Measurements from ENCODE around the gene GSK3A.

GSK3A gene

DNA sequence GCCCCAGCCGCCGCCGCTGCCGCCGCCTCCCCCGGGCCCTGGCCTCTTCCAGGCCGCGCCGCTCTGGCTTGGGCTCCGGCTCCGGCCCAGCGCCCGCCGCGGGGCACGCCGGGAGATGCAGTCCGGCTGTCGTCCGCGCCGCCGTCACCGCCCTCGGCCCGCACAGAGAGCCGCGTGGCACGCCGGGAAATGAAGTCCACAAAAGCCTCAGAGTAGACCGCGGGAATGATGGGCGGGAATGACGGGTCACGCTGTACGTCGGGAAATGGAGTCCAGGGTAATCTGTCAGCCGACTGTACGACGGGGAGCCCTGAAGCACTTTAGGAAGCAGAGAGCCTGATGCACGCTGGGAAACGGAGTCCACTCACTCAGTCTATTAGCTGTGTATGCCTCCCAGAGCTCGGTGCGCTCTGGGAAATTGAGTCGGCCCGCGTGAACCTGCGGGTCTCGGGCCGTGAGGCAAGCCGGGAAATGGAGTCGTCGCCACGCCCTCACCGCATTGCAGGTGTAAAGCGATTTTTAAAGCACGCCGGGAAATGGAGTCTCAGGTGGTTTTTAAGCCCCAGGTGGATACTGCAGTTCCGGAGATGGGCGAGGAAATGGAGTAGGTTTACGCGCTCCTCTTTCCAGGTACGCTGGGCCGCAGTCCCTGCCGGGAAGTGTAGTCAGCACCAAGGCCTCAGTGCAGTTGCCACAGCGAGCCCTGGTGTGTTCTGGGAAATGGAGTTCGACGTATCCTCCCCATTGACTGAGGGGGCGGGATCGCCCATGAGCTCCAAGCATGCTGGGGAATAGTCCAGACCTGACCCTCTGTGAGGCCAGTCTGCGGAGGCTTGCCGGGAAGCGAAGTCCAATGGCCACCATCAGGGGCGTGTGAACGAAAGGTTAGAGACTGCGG, at the start of gene GSK3A:
Gene GSK3A, minus strand, starts transcription at position 91 of the 898 bp plus-strand sequence. CDS start 137 bp downstream, outside the sequence.
- peak; percentile 96 for DNase-seq (ENCODE audit: low spot score)

DNA sequence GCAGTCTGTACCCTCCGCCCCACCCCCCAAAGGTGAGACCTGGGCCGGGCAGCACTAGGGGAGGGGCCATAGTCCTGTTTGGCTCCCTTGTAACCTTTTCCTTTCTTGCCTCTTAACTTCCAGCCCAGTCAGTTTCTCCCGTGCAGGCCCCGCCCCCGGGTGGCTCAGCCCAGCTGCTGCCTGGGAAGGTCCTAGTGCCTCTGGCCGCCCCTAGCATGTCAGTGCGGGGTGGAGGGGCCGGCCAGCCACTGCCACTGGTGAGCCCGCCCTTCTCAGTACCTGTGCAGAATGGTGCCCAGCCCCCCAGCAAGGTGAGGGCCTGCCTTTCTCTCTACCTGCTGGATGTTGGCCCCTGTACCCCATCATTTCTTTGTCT, 49.0 kb upstream of the GSK3A start:
- no peak for DNase-seq (ENCODE audit: low spot score)

DNA sequence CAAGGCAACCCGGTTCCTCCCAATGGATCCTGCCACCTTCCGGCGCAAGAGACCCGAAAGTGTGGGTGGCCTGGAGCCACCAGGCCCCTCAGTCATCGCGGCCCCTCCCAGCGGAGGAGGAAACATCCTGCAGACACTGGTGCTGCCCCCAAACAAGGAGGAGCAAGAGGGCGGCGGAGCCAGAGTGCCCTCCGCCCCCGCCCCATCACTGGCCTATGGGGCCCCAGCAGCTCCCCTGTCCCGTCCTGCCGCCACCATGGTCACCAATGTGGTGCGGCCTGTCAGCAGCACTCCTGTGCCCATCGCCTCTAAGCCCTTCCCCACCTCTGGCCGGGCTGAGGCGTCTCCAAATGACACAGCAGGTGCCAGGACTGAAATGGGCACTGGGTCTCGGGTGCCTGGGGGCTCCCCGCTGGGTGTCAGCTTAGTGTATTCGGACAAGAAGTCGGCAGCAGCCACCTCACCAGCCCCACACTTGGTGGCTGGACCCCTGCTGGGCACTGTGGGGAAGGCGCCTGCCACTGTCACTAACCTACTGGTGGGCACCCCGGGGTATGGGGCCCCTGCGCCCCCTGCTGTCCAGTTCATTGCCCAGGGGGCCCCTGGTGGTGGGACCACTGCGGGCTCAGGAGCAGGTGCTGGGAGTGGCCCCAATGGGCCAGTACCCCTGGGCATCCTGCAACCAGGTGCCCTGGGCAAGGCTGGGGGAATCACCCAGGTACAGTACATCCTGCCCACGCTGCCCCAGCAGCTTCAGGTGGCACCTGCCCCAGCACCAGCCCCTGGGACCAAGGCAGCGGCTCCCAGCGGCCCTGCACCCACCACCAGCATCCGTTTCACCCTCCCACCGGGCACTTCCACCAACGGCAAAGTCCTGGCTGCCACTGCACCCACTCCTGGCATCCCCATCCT, 48.4 kb upstream of the GSK3A start:
- peak; percentile 53 for DNase-seq (ENCODE audit: low spot score)

DNA sequence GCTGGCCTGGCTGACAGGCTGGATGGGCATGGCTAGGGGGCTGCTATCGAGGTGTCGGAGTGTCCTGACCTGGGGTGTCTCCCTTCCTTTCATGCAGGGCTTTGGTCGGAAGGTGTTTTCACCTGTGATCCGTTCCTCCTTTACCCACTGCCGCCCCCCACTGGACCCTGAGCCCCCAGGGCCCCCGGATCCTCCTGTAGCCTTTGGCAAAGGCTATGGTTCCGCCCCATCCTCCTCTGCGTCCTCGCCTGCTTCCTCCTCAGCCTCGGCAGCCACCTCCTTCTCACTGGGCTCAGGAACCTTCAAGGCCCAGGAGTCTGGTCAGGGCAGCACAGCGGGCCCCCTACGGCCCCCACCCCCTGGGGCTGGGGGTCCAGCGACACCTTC, 47.7 kb upstream of the GSK3A start:
- no peak for DNase-seq (ENCODE audit: low spot score)

DNA sequence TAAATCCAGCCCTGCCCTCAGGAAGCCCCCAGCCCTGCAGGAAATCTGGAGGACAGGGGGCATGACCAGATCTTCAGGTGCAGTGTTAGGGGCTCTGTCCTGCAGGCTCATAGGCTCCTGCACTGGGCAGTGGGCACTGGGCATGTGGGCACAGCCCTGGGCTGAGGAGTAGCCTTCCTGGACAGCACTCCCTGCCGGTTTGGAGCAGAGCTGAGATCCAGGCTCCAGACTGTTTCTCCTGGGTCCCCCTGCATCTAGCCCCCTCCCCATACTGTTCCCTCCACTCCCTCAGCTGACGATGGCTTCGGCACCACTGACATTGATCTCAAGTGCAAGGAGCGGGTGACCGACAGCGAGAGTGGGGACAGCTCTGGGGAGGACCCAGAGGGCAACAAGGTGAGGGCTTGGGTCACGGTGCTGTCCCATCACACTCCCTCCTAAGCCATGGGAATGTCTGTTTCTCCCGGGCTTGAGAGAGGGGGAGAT, 47.2 kb upstream of the GSK3A start:
- no peak for DNase-seq (ENCODE audit: low spot score)

DNA sequence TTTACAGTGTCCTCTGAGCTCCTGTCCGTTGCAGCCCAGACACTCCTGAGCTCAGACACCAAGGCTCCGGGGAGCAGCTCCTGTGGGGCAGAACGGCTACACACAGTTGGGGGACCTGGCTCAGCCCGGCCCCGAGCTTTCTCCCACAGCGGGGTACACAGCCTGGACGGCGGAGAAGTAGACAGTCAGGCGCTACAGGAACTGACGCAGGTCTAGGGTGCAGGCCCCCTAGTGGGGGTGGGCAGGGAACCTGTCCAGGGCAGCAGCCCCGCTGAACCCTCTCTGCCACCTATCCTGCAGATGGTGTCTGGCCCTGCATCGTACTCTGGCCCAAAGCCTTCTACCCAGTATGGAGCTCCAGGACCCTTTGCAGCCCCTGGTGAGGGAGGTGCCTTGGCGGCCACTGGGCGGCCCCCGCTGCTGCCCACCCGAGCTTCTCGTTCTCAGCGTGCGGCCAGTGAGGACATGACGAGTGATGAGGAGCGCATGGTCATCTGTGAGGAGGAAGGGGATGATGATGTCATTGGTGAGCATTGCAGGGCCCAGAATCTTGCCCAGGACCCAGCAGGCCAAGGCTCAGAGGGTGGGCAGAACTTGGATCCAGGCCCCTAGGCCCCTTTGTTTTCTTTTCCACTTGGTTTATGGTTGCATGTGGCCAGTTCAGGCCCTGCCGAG, 46.6 kb upstream of the GSK3A start:
- no peak for DNase-seq (ENCODE audit: low spot score)

DNA sequence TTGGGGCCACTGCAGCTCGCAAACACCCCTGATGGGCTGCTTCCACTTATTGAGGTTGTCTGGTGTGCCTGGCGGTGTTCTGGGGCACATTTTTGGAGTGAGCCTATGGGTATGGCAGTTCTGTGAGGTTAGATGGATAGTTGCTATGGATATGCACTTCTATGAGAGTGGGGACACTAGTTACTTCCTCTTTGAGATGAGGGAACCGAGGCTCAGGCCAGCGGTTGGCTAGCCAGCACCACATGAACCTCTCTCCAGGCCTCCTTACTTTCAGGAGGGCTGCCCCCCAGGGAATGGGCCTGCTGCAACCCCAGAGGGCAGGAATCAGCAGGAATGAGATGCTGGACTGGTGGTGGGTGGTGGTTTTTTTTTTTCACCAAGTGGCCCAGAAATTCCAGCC, 46.0 kb upstream of the GSK3A start:
- DNase-seq (ENCODE audit: low spot score), result no peak

DNA sequence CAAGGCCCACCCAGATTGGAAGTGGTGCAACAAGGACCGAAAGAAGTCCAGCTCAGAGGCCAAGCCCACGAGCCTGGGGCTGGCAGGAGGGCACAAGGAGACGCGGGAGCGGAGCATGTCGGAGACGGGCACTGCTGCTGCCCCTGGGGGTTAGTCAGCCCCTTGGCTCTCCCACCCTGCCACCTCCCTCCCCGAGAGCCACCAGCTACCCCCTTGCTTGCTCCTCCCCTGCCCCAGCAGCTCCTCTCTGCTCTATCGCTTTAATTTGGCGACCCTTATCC, 45.4 kb upstream of the GSK3A start:
- DNase-seq (ENCODE audit: low spot score), result no peak

DNA sequence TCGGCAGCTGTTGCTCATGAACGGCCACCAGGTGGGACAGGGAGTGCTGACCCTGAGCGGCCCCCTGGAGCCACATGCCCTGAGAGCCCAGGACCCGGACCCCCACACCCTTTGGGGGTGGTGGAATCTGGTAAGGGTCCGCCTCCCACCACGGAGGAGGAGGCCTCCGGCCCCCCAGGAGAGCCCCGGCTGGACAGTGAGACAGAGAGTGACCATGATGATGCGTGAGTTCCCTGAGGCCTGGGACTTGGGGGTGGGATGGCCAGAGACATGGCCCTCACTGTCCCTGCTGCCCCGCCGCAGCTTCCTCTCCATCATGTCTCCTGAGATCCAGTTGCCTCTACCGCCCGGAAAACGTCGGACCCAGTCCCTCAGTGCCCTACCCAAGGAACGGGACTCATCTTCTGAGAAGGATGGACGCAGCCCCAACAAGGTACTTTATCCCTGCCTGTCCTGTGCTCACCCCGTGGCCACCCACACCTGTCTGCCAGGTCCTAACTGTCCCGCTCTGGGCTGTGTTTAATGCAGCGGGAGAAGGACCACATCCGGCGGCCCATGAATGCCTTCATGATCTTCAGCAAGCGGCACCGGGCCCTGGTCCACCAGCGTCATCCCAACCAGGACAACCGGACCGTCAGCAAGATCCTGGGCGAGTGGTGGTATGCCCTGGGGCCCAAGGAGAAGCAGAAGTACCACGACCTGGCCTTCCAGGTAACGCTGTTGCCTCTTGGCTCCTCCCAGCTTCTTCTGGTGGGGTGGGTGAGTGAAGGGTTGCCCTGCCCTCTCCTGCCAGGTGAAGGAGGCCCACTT, 44.8 kb upstream of the GSK3A start:
- DNase-seq (ENCODE audit: low spot score), result no peak

DNA sequence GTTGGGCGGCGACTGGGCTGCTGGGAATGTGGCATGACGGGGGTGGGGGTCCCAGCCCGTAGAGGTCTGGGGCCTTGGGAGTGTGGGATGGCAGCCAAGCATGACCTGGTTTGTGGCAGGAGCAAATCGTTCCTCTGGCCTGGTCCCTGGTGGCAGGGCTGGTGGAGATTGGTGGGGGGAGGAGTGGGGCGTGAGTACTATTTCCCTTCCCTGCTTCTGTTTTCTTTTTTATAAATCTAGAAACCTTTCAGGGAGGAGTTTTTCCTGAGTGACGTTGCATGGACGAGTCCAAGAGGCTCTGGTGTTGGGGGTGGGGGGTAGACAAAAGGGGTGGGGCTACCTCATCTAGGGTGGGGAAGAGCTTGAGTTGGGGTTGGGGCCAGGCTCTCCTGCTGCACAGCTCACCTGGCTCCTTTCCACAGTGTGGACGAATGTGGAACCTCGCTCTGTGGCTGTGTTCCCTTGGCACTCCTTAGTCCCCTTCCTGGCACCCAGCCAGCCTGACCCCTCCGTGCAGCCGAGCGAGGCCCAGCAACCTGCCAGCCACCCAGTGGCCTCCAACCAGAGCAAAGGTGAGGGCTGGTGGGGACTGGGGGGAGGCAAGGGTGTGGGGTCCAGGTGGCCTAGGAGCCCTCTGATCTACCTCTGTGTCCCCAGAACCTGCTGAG, 44.1 kb upstream of the GSK3A start:
- DNase-seq (ENCODE audit: low spot score), result no peak

DNA sequence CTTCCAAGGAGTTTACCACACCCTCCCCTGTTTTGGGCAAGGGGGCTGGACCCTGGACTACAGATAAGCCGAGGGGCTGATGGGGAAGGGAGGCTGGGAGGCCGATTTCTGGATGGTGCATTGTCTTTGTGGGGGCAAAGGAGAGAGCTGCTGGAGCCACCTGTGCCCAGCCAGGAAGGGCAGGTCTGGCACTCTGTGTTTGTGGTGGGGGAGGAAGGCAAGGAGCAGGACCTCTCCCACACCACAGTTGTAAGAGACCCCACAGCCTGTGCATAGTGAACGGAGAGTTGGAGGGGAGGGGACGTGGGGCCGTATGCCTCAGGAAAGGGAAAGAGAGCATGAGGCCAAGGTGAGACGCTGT, 43.6 kb upstream of the GSK3A start:
- DNase-seq (ENCODE audit: low spot score), result no peak

DNA sequence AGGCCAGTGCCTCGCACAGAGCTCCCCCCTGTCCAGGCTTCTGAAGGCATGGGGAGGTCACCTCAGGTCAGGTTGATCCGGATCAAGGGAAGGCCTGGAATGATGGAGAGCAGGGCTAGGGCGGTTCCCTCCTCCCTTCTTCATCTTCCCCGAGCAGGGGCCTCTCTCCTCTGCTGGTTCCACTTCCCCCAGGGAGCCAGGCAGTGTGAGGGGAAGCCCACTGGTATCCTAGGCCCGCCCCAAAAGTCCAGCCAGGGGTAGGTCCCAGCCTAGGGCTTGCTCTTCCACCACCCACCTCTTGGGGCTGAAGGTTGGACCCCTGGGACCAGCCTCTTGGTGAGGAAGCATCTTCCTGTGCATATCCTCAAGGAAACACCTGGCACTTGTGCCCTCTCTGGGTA, 43.1 kb upstream of the GSK3A start:
- DNase-seq (ENCODE audit: low spot score), result no peak

DNA sequence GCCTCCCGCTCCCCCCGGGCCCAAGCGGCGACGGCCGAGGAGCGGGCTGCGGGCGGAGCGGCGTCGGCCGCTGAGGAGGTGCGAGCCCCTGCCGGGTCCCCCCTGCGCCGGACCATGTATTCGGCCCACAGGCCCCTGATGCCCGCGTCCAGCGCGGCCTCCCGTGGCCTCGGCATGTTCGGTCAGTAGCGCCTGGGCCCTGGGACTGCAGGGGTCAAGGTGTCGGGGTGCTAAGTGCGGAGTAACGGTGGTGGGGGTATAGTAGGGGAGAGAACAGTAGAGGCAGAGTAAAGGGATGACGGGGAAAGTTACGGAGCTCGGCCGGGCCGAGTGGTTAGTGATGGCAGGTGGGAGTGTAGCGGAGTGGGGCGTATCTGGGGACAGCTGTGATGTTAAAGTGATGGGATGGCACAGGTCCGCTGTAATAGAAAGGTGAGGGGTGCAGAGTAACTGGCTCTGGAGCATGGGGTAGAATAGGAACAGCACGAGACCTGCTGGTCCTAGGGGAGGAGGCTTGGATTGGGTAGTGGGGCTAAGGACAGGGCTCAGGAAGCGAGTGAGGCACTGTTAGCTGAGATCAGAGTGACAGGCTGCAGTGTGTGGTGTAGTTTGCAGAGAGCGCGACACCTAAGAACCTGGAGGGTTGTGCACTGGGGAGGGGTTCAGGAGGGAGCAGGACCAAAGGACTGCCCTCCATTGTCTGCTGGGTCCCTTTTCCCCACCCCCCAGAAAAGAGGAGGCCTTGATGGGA, 42.4 kb upstream of the GSK3A start:
- no peak for DNase-seq (ENCODE audit: low spot score)

DNA sequence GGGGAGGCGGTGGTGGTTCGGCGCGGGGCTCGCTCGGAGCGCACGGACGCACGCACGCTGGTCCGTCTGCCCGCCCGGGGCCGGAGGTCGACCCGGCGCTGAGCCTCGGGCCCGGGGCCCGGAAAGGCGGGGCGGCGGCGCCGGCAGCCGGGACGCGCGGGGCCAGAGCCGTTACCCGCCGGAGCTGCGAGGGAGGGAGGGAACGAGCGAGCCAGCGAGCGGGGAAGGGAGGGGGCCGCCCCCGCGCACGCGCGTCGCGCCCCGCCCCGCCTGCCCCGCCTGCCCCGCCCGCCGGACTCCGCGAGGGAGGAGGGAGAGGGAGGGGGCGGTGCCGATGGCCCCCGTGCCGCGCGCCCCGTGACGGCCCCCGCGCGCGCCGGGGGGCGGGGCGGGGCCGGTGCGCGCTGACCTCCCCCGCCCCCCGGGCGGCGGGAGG, 41.7 kb upstream of the GSK3A start:
- DNase-seq (ENCODE audit: low spot score), result peak; percentile 86

DNA sequence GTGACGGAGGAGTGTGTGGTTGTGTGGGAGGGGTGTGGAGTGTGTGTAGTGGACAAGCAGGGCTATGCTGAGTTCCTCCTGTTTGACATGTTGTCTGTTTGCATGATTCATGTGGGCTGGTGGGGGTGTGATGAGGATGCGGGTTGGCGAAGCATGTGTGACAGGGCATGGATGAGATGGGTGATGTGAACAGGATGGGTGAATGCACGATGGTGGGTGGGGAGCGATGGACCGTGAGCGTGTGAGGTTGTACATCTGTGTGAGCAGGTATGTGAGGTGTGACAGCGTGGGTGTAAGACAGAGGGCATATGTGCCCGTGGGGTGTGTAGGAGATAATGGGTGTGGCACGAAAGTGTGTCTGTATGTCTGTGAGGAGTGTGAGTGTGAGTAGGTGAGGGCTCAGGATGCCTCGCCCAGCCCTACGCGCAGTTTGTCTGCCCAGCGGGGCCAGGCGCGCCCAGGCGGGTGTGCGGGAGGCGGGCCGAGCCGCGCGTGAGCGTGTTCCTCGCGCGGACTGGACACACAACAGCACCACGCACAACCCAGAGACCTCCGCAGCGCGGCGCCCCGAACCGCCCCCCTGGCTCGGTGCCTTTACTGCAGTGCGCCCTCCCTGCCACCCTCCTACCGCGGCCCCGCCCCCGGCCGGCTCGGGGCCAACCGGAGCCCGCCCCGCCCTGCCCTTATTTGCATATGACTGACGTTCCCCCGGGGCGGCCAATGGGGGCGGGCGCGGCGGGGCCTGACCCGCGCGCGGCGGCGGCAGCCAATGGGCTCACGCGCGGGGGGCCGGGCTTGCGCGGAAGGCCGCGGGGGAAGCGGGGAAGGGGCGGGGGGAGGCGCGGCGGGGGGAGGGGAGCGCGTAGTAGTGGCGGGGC, 41.0 kb upstream of the GSK3A start:
- peak; percentile 97 for DNase-seq (ENCODE audit: low spot score)

DNA sequence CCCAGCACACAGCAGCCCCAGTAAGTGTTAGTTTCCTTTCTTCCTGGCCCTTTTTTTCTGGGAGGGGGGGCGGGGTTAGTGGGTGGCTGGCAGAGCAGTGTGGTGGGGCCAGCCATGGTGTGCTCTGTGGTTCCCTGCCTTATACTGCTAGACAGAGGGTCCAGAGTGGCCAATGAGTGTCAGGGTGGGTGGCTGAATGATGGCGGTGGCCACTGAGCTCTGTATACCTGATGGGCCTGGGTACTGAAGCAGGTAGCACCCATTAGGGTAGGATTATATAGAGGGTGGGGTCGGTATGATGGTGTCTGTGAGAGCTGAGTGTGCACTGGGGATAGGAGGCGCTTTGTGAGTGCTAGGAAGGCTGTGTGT, 40.4 kb upstream of the GSK3A start:
- no peak for DNase-seq (ENCODE audit: low spot score)

DNA sequence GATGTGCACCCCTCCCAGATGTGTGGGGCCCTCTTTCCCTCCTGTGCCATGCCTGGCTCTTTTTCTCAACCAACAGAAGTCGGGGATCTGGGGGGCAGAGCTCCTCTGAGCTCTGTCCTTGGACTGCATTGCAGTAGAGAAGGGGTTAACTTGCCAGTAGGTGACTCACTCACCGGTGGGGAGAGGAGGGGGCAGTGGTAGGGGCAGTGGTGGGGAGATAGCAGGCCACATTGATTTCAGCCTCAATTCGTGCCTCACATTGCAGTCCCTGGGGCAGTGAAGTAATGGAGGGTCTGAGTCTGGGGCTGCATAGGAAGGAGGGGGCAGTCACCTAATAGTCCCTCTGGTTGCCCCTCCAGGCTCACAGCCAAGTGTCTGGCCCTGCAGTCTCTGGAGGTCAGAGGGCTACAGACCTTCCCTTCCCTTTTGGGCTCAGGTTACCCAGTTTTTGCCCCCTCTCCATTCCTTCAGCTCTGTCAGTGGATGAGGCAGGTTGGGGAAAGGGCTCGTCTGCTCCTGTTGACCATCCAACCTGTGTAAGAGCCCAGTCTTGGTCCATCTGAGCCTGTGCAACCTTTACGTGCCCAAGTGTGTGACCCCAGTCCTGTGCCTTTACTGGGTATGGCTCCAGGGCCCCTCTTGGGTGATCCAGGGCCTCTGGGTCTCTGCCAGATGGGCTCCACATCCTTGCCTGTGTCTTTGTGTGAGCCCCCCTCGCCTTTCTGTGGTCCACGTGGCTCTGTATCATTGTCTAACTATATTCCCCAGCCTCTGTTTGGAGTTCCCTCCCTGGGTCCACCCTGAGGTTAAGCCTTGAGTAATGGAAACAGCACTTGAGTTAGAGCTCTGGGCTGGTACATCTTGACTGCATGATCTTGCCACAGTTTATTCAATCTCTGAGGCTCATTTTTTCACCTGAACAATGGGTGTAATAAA, 39.7 kb upstream of the GSK3A start:
- DNase-seq (ENCODE audit: low spot score), result no peak

DNA sequence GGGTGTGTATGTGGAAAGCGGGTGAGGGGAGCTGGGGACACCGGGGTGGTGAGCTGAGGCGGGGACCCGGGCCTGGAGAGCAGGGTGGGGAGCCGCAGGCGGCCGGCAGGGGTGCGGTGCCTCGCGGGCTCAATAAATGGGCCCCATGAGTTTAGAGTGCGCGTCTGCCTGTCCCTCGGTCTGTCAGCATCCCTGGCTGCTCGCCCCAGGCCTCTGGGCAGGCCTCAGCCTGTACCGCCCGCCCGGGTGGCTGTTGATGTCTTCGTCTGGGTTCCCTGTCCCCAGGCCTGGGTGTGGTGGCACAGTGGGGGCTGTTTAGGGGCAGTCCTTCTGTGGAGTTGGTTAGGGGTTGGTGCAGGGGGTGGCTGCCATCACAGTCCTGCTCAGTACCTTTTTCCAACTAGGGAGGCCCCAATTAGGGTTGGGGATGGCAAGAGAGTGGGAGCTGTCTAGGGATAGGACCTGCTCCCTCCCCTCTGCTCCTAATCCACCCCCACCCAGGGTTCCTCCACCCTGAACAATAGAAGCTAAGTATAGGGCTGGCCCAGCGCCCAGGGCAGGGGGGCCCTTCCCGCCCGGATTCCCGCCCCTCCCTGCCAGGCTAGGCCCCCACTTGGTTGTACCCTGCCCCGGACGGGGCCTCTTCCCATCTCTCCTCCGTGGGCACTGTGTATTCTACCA, 38.9 kb upstream of the GSK3A start:
- no peak for DNase-seq (ENCODE audit: low spot score)

All from CD4-positive, alpha-beta T cell treated with Interleukin-15 for 4 hours (primary cell).